ENCODE results near the gene SKAP2.

Gene SKAP2

DNA sequence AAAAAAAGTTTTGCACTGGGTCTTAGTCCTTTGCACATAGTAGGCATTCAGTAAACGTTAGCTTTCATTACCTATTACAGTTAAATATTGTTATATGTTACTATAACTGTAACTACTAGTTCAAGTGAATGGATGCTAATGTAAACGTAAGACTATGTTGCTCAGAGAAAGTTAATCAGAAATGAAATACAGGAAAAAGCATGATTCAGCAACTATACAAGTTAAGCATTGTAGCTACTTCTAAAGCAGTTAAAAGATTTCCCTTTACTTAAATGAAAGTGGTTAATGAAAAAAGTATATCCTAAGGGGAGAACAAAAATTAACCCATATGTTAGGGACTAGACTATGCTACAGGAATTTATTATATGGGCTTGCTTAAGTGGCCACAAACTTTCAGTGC is 121.2 kb downstream of the SKAP2 start:
- no peak for DNase-seq

DNA sequence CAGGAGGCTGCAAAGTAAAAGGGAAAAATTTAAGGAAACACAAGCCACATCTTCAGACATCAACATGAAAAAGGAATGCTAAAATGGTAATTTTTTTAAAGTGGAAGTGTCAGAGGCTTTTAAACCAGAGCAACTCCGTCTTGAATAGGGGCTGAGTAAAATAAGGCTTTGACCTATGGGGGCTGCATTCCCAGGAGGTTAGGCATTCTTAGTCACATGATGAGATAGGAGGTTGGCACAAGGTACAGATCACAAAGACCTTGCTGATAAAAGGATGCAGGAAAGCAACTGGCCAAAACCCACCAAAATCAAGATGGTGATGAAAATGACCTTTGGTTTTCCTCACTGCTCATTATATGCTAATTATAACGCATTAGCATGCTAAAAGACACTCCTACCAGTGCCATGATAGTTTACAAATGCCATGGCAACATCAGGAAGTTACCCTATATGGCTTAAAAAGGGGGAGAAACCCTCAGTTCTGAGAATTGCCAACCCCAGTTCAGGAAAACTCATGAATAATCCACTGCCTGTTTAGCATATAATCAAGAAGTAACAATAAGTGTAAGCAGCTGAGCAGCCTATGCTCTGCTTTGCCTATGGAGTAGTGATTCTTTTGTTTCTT is 128.3 kb downstream of the SKAP2 start:
- DNase-seq = no peak

DNA sequence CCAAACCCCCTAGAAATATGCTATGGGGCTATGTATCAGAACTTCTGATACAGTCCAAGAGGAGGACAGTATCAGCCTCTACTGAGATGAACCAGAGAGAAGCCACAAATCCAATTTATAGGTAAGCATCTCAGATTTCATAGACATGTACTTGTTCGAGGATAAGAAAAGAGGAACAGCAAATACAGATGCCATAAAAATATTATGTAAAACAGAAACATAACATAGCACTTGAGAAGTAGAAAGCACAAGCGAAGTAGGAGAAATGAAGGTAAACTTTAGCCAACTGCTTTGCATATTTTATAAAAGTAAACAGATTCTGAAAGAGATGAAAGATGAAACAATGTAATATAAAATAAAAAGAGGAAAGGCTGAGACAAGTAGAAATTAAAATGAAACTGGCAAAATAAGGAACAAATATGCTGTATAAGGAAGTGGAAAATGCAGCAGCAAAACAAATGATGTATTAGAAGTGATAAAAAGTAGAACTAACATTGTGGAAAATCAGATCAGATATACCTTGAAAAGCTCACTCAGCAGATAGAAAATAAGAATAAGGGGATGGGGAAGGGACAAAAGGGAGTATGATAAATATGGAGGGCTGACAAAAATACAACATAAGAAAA is 135.1 kb downstream of the SKAP2 start:
- no peak for DNase-seq

DNA sequence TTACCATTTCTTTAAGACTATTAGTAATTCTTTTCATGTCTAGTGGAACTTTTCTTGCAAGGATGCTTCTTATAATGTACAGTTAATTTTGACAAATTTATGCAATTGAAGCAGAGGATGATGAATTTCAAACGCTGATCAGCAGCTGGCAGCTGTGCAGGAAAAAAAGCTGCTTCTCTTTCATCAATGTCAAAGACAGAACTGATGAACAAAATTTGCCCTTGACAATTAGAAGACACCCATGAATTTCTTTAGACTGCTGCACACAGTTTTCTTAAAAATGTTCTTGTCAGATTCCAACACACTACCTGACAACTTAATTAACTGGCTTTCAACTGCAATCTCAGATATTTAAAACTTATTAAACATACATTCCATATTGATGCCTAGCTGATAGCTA is 138.3 kb downstream of the SKAP2 start:
- DNase-seq = no peak

DNA sequence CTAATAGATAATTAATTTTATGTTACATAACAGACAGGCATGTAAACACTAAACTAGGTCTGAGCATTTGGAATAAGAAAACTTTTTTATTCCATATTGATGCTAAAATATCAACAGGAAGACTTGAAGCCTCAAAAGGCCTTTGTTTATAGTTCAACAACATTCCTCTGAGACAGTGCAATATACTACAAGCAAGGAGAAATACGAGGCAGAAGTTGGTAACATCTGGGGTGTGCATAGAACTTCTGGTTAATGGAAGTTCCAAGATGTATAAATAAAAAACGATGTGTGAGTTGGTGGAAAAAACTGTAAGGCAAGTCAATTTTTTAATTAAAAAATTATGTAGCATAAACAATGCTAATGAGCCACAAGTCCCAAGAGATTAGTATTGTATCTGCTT is 139.6 kb downstream of the SKAP2 start:
- no peak for DNase-seq

DNA sequence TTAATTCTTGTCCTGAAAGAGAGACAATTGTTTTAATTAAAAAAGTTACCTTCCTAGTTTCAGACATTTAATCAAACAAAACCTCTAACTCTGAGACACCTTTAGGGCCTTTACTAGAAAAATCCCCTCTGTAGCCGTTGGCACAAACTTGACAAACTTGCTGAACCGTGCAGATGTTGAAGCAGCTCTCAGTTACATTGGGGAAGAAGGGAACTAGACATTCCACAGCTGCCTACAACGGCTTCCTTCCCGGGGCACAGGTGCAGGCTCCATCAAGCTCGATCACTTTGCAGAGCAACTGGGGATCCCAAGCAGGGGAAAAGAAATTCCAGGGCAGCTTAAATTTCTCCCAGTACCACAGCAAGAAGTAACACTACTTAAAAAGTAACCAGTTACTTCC is 141.3 kb downstream of the SKAP2 start:
- no peak for DNase-seq

DNA sequence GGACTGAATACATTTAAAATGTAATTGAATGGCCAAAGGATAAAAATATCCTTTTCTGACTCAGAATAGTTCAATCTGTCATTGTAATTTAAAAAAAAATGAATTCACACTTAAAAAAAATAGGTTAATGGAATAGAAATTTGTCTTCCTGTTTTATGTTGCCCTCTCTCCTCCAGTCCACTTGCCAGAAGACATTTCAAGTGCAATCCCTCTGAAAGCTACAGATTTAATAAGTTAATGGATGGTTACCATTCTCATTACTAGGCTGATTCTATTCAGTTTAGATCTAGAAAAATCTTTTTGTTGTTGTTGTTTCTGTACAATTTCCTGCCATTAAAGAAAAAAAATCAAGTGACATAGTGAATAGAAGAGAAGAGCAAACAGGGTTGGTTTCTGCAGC is 142.9 kb downstream of the SKAP2 start:
- DNase-seq = no peak

DNA sequence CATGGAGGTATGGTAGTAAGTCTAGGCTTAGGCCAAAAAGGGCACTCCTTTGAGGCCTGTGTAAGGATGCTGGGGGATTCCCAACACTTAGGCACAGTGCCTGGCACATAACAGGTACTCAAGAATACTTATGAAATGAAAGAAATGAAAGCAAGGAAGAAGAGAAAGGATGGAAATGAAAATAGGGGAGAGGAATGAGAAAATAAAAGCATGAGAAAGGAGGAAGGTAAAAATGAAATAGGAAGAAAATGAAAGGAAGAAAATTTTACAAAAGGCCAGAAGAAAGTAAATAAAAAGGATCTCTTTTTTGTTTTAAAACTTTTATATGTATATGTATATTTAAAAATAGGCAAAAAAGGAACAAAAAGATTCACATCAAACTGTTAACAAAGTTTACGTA is 146.3 kb downstream of the SKAP2 start:
- DNase-seq = no peak

DNA sequence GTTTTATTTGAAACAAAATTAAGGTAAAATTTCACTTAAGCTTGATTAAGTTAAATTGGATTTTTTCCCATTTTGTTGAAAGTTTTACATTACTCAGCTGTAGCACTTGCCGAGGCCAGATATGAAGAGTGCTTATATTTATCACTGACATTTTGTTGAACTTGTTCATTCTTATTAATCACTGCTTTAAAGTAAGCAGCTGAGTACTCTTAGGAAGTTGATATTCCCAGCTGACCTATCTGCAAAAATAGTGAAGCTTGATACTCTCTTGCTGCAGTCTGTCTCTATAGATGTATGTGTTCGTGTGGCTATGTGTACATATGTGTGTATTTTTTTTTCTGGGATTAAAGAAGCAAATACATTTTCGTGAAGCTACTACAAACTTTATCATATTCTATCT is 150.0 kb downstream of the SKAP2 start:
- DNase-seq = no peak

DNA sequence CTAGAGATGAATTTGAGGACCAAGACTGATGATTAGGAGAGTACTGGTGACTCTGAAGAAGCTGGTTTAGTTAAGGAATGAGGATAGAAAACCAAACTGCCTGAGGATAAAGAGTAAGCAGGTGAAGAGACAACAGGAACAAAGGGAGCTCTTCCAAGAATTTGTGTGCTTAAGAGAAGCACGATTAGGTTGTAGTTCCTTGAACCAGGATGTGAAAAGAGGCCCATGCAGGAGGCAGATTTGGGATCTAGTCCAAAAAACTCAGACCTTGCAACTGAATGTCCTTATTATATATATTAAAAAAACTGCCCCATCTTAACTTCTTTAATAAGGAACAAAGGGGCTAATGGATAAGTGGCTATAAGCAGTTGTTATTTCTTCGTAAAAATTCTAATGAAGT is 150.4 kb downstream of the SKAP2 start:
- no peak for DNase-seq

DNA sequence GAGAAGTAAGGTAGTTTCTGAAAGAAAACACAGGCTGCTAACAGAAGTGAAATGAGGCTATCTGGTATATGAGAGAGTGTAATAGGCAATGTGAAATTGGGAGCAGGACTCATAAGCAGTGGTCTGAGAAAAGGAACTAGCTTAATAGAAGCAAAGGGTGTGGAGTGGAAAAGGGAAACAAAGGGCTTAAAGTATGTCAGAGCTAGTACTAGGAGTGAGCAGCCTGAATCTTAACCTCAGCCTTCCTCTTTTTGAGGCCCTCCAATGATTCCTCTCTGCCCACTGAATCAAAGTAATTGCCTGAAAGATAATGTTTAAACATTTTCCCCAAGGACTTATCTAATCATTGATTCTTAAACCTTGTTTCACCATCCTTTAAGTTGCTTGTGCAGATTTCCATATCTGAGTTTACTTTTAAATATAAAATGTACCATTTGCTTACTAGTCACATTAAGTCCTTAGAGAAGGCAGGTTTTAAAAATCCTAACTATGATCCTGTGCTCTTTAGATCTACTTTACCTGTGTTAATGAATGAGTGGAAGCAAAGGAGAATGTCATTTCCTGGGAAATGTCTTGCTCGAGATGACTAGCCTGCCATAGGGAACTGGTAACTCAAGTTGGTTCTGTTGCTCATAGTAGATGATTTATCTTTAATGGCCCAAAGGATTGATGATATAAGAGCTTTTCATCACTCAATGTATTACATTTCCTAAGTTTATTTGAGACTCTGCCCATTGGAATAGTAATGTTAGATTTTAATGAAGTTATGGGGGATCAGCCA is 155.0 kb downstream of the SKAP2 start:
- DNase-seq = no peak

DNA sequence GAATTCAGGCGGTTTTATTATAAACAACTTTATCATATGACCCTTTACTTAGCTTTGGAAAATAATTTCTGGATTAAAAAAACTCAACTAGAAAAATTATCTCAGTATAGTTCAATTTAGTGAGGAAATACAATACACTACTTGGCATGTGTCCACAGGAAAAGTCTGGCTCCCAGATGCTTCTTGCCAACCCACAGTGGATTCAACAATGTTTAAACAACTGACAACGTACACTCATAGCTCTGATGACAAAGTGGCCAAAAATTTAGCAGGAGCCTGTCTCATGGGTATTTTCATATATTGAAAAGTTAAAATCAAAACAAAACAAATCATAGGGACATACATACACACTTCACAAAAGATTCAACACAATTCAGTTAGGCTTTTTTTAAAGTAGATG is 158.8 kb downstream of the SKAP2 start:
- no peak for DNase-seq

DNA sequence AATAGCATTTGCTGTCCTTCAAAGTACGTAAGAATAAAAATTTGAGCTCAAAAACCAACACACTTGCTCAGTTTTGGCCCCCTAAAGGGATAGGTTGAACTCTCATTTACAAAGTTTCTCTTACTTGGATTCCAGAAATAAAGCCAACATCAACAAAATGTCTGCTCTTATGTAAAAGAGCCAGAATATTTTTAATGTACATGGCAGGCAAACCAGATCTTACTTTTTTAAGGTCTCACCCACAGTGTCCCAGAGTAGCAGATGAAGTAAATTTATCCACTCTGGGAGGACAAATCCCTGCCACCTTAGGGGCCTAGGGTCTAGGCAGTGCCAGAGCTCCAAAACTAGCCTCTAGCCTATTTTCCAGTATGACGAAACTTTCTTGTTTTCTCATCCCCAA is 159.6 kb downstream of the SKAP2 start:
- no peak for DNase-seq

DNA sequence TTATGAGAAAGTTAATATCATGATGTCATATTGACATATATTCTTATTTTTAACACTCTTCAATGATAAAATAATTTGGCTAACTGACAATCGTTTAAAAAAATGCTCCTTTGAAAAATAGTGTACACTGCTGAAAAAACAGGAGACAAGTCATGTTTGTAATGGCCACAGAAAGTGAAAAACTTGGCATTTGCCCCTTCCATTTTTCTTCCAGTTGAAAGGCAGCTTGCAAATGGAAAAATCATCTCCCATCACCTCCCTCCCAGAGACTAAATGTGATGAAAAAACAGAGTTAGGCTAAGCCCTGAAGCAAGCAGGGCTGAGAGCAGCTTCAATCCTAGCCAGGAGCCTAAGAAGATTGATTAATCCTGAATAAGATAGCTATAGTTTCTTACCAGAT is 160.4 kb downstream of the SKAP2 start:
- no peak for DNase-seq

DNA sequence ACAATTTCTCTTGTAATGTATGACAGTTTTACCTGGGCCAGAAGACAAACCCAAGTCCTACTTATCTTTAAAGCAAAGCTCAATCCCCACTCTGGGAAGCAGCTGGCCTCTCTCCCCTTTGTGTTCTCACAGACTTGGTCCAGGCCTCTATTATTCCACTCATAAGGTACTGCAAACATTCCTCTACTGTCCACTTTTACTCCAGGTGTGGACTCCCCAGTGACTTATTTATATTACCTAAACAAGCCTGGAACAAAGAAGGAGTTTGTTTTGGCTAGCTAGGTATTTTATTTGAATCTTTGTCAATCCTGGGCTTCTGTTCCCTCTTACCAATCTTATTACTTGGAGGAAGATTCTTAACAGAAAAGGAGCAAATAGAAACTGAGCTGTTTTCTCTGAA is 163.5 kb downstream of the SKAP2 start:
- no peak for DNase-seq

DNA sequence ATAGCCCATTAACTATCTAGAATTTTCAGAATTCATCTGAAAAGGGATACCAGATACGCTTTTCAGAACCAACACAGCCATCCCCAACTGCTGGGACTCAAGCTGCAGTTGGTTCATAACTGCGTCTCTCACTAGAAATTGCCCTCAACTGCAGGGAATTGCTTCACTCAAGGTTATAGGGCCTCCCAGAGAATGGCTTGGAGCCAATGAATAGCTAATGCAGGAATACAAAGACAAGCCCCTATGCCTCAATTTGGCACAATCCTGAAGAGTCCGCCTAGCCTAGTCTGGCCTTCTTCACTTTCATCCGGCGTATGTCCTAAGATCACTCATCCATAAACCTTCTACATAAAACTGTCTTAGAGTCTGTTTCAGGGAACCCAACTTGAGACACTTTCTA is 164.0 kb downstream of the SKAP2 start:
- no peak for DNase-seq

DNA sequence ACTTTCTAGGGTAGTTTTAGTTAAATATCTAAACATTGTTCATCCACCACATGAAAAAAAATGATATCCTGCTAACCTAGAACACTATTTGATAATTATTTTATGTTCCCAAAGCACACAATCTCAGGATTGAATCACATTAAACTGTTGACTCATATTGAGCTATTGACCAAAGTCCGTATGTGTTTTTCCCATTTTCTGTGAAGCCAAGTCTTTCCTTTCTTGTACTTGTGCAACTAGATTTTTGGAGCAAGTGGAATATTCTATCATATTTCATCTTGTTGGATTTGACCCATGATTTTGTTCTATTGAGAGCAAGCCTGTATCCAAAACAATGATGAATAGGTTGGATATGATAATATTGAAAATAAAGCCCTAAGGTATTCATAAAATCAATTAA is 164.6 kb downstream of the SKAP2 start:
- DNase-seq = no peak

DNA sequence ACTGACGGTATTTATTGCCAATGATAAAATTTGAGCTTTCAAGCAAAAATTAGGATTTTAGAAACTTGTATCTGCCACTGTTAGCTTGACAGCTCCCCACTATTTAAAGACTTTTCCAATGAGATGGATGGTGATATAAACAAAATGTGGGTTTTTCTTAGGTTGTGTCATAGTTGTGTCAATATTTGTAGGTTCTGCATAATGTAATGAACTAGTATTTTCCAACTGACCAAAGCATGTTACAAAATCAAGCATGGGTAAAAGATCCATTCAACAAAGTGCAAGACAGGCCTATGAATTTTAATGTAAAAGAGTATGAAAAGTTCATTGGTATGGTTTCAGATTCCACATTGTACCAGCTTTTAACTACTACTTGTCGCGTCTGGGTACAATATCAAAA is 165.6 kb downstream of the SKAP2 start:
- no peak for DNase-seq

DNA sequence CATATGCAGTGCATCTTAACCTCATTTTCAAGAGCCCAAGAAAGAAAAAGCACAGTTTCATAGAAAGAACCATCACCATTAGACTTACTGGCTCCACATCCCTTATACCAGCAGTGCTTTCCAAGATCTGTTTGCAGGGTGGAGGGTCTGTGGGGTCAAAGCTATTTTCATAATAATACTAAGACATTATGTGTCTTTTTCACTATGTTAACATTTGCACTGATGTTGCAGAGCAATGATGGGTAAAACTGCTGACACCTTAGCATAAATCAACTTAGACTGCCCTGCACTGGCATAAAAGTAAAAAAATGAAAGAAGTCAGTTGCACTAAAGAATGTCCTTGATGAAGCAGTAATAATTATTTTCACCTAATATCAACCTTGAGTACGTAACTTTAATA is 166.2 kb downstream of the SKAP2 start:
- no peak for DNase-seq

DNA sequence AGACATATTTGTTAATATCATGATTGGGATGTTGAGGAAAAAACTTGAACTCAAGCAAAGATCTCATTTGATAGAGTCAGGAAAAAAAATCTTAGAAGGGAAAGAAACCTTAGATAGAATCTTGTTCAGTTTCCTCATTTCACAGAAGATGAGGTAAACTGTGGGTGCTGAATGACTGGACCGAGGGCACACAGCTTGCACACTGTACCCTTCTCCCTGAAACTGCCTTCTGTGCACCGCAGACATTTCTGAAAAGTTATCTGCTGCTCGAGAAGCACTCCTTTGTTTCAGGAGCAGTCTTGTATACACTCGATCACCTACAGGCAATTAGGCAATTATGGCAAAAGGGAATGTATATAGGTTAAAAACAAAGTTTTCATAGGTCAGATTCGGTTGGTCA is 167.4 kb downstream of the SKAP2 start:
- DNase-seq = no peak

DNA sequence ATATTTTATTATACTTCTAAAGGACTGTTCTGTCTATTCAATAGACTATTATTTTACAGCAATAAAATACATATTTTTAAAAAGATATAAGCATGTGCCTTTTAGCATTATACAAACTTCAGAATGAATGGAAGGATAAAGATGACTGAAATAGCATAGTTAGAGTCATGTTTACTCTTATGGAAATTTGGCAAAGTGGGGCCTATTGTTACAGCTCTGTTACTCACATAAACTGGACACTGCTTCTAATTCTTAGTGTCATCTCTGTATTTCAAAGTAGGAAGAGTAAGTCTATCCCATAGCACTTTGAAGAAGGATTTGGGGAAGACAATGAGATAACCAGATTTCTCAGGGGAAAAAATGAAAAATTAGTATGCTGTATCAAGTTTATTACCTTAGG is 168.2 kb downstream of the SKAP2 start:
- DNase-seq = no peak

DNA sequence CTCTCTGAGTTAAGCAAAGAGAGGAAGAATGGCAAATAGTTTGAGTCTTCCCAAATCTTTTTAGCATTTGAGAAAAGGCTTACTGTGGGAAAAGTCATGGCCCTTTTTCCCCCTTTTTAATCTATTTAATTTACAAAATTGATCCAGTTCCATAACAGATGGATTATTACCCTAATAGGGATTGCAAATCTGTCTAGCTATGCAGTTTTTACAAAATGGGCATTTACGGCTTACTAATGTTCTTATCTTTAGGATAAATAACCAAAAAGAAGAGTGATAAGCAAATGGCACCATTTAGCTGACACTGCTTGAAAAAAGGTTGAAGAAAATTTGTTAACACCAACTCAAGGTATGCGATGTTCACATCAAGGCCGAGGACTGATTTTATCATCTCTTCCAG is 169.7 kb downstream of the SKAP2 start:
- DNase-seq = no peak

DNA sequence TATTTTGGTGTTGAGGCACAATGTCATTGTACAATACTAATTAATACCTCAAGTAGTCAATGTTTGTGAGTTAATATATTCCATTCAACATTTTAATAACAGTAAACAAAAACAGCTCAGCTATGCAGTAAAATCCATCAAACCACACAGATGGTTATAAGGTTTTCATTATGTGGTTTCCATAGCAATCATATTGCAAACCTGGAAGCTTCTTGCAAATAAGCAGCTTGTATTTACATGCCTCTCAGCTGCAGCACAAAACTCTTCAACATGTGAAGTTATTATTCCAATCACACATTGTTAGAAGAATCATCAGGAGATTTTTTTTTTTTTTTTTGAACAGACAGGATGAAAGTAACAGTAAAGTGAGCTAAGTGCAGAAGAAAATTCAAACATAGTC is 170.2 kb downstream of the SKAP2 start:
- DNase-seq = no peak

DNA sequence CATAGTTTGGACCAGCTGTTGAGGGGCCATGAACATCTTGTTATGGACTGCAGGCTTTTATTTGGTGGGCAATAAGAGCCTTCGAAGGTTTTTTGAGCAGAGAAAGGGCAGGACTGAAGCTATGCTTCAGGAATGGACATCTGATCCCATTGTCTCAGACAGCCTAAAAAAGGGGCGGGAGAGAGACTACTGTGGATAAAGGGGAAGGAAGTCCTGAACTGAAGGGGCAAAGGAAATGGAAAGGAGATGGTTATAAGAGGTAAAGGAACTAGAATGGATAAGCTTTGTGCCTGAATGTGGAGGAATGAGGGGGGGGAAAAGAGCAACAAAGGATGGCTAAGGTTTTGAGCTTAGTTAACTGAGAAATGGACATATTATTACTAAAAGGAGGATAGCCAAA is 172.5 kb downstream of the SKAP2 start:
- no peak for DNase-seq

DNA sequence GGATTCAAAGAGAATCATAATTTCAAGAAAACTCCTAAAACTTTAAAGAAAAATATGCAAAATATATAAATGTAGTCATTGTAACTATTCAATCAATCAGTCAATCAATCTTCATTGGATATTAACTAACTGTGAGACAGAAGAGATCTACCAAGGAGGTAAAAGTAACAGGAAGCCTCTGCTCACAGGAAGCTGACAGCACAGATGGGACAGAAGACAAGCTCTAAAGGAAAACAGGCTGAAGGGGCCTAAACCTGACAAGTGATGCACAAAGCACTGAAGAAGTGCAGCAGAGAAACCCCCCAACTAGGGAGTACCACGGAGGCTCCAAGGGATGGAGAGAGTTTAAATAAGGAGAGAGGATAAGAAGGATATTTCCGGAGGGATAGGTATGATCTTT is 173.0 kb downstream of the SKAP2 start:
- DNase-seq = no peak
